HPDE6-E6E7 (cell line): ENCODE measurements around the gene AKAP6.

Source experiments
- DNase-seq: peaks from one replicate; pipeline ENCODE4 v3.0.0; 2011; ENCODE audit warnings: missing footprints; ENCODE audit errors: extremely low spot score

Gene AKAP6

DNA sequence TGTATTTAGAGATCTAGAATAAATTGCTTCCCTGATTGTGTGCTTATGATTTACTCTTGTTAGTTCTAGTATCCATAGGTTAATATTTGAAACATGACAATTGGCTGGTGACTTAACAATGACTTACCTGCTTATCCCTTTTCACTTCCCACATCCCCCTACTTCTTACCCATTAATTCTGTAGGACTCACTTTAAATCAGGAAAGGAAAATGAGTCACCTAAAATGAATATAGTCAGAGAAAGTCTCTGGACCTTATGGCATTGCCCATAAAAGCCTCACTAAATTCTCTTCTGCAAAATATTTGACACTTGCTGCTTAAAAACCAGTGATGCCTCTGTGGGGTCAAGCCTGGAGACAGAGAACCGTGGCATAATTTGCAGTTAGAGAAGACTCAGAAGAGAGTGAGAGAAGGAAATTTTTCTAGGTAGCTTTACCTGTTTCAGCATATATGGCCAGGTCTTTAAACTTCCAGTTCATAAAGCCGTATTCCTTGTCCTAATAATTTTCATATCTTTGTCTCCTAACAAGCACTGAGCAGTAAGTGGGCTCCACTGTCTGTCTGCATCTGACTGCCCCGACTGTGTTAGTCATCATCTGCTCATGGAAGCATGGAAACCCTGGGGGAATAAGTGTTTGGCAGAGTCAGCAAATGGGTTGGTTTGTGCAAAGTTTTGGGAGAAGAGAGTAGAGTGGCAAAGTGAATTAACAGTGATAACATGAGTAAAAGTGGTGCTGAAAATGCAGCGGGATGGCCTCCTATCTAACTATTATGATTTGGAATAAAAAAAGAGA, 294.4 kb downstream of the AKAP6 start:
- no peak for DNase-seq

DNA sequence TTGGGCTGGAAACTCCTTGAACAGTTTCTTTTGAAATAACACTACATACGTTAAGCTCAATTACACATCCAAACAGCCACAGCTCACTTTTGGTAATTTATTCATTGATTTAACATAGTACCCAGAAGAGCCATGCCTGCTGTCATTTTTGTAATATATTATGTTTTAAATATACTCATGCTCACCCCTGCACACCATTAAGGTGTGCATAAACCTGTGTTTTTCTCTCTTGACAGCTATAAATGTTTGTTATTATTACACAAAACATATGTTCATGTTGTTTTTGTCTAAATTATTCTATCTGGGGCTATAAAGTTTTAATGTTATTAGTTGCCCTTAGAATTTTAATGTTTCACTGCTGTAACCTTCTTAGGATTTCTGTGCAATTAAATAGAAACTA, 296.1 kb downstream of the AKAP6 start:
- no peak for DNase-seq

DNA sequence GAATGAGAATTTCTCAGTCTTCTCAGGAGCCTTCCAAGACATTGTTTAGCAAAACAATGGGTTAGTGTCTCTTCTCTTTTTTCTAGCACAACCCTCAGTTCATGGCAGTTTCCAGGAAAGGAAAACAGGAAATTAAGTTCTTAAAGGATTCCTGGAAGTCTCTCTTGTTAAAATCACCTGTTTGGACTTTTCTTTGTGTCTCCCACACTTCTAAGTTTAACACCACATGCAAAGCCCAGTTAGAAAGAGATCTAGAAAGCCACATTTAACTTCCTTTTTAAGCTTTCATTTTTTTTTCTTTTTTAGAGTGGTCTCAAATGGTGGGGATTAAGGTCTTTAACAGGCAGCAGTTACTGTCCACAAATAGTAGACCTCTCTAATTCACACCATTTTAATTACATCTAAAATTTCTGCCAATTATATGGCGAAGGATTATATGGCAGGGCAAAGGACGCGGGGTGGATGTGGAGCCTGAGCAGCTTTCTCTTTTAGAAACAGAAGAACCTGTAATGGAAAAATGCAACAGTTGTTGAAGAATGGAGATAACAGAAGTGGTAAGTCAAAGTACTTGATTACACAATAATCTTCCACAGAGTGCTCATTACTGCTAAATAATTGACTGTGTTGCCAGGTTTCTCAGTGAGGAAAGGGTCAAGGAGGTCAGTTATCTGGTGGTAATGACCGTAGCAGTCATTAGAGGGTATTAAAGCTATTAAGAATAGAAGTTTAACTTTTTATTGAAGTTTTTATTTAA, 298.6 kb downstream of the AKAP6 start:
- no peak for DNase-seq

- DNase-seq: no peak
Measured at GRCh38 chr14:32629236-32629635, 300.1 kb downstream of the AKAP6 start.

- no peak for DNase-seq
Measured at GRCh38 chr14:32630701-32631100, 301.6 kb downstream of the AKAP6 start.

- DNase-seq: no peak
Measured at GRCh38 chr14:32633224-32633859, 304.2 kb downstream of the AKAP6 start.

GRCh38 chr14:32633930-32634329, 304.8 kb downstream of the AKAP6 start:
- DNase-seq: no peak

- no peak for DNase-seq
Measured at GRCh38 chr14:32635061-32635719, 306.1 kb downstream of the AKAP6 start.

GRCh38 chr14:32637582-32637981, 308.5 kb downstream of the AKAP6 start:
- DNase-seq: no peak

- DNase-seq: no peak
Measured at GRCh38 chr14:32639208-32639607, 310.1 kb downstream of the AKAP6 start.

GRCh38 chr14:32645551-32645950, 316.5 kb downstream of the AKAP6 start:
- DNase-seq: no peak

DNA sequence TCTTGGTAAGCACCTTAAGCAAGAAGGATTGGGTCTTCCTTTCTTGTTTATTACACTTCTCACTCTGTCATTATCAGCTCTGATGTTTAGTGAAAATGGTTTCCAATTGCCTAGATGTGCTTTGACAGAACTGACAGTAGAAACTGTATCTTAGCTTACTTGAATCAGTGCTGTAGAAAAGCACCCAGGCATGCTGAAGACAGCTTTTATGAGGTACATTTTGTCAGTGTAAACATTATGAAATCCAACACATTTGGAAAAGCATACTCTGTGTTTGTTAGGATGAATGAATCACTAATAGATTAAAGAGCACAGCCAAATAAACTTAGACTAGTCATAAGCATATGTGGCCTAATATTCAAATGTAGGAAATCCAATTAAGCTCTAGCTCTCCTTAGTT, 319.3 kb downstream of the AKAP6 start:
- no peak for DNase-seq

GRCh38 chr14:32650030-32650429, 320.9 kb downstream of the AKAP6 start:
- no peak for DNase-seq

DNA sequence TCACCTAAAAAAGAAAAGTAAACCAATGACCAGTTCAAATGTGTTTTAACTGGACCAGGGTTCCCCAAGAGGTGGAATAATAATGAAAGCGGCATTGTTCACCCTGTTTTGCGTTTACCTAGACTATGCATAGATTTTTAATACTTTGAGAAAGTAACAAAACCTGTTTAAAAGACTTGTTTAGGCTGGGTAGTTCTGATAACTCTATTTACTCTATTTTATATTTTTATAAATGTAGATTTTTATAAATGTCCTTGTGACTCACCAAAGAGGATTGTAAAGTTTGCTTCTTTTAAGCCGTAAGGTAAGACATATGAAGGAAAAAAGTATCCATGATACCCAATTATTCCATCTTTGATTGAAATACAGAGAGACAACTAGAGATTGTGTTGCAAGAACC, 321.6 kb downstream of the AKAP6 start:
- no peak for DNase-seq

- no peak for DNase-seq
Measured at GRCh38 chr14:32654106-32654505, 325.0 kb downstream of the AKAP6 start.

- no peak for DNase-seq
Measured at GRCh38 chr14:32656601-32657000, 327.5 kb downstream of the AKAP6 start.

- DNase-seq: peak; percentile 4
Measured at GRCh38 chr14:32657081-32657480, 328.0 kb downstream of the AKAP6 start.

GRCh38 chr14:32661216-32661615, 332.1 kb downstream of the AKAP6 start:
- DNase-seq: no peak

GRCh38 chr14:32662211-32662610, 333.1 kb downstream of the AKAP6 start:
- DNase-seq: no peak

- no peak for DNase-seq
Measured at GRCh38 chr14:32666308-32666707, 337.2 kb downstream of the AKAP6 start.

DNA sequence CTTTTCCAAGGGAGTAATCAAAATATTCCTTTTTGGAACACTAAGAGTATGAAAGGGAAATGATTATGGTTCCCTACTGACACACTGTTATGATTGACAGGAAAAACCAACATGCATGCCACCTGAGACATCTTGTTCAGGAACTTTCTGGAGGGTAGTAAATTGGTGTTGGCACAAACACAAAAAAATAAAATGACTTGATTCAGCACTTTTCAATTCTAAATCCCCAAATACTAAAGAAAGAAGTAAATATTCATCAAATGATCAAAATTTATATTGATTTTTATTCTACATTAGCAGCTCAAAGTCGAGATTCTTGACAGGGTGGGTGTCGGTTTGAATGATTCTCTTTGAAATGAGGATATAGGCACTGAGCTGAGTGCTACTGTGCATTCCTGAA, 338.2 kb downstream of the AKAP6 start:
- no peak for DNase-seq

DNA sequence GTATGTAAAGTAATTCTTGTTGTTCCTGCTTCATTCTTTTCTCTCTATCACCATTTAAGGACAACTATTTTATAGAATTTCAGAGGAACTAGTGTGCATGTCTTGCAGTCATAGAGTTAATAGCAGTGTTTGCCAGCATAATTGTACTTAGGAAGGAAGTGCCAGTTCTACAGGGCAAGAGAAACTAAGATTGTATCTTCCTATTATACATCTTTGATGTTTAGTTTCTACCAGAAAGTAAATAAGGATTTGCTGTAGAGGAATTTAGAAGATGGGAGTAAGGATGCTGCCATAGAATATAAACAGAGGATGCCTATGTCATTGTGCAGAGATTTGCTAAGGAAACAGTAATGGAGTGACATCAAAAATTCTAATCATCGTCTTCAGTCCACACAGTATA, 338.7 kb downstream of the AKAP6 start:
- no peak for DNase-seq
